Measurements from ENCODE around the gene SUCLG2.

DNA sequence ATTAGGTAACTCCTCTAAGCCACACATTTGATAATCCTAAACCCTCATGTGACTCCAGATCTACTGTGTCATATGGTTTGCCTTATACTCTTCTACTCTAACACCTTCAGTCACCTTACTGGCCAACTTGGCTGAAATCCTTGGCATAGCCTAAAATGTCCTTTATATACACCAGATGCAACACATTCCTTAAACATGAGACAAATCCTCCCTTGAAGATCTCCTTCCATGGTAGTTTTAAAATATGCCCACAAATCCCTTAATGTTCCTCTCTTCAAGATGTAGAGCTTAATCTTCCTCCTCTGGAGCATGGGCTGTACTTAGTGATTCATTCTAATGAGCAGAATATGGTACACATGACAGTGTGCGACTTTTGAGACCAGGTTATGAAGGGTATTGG lies 238.9 kb downstream of the SUCLG2 start:
- no peak for TF ChIP-seq EZH2 (IDR thresholded peaks at IDR 0.05; ENCODE audit: low read length, missing control alignments)
- TF ChIP-seq, protein P1, sequence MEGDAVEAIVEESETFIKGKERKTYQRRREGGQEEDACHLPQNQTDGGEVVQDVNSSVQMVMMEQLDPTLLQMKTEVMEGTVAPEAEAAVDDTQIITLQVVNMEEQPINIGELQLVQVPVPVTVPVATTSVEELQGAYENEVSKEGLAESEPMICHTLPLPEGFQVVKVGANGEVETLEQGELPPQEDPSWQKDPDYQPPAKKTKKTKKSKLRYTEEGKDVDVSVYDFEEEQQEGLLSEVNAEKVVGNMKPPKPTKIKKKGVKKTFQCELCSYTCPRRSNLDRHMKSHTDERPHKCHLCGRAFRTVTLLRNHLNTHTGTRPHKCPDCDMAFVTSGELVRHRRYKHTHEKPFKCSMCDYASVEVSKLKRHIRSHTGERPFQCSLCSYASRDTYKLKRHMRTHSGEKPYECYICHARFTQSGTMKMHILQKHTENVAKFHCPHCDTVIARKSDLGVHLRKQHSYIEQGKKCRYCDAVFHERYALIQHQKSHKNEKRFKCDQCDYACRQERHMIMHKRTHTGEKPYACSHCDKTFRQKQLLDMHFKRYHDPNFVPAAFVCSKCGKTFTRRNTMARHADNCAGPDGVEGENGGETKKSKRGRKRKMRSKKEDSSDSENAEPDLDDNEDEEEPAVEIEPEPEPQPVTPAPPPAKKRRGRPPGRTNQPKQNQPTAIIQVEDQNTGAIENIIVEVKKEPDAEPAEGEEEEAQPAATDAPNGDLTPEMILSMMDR (conservative IDR thresholded peaks at IDR 0.05 in 1 of 2, IDR thresholded peaks at IDR 0.05 in 1 of 2; ENCODE audit: low read depth in 1 of 2, low read length in 2 of 2) = no peak
